Activated CD4-positive, alpha-beta T cell treated with anti-CD3 and anti-CD28 coated beads, Interleukin-2, Interleukin-4, amounts not matched to agents 100 ng/mL and 50 ng/mL, durations not matched to agents 16 hours and 8 hours (primary cell): ENCODE data around the gene PTP4A2.
A peak's percentile ranks its signal among the peaks of the same experiment; 100 is the strongest.

Experiments used
- DNase-seq: peaks from one replicate; pipeline ENCODE4 v3.0.0-alpha.2; 2020; ENCODE audit warnings: low spot score

The PTP4A2 gene

GRCh38 chr1:31938184-31938975, at the start of gene PTP4A2:
Gene PTP4A2 (minus strand): TSS chr1:31938368. CDS start chr1:31919065, 19,303 bp downstream.
- peak; percentile 96 for DNase-seq

DNA sequence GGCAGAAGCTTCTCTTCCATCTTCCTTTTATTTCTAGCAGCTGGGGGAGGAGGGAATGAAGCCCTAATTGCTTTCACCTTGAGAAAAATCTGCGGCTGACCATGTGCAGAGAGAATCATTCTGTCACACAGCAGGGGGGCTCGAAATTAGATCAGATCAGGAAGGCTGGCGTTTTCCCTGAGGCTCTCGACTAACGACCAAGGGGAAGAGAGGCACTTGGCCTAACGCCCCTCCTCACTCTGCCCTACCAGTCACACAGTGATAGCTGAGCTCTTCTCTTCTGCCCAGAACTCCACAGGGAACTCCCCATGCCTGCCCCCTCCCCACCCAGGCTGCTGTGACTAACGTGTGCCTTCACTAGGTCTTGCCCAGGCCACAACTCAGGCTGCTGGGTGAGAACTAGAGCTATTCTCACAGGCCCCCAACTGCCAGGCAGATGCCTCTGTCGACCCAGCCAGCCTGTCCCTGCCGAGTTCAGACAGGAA, 49.0 kb upstream of the PTP4A2 start:
- DNase-seq: no peak

- DNase-seq: peak; percentile 37
These were observed 47.3 kb upstream of the PTP4A2 start for GRCh38 chr1:31985430-31985829.

- DNase-seq: peak; percentile 49
These were observed 46.5 kb upstream of the PTP4A2 start for GRCh38 chr1:31984419-31985347.

DNA sequence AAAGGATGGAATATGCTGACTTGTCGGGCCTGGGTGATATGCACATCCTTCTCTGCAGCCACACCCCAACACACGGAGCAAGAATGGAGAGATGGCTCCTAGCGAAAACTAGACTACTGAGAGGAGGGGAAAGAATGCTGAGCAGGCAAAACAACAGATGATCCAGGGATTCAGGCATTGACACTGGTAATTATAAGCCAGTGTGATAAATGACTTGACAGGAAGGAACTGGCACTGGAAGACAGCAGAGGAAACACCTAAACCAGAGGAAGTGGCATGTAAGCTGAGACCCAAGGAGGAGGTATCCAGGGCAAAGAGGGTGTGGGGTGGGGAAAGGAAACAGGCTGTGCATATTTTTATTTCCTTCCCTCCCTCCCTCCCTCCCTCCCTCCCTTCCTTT, 43.8 kb upstream of the PTP4A2 start:
- DNase-seq: peak; percentile 66

DNA sequence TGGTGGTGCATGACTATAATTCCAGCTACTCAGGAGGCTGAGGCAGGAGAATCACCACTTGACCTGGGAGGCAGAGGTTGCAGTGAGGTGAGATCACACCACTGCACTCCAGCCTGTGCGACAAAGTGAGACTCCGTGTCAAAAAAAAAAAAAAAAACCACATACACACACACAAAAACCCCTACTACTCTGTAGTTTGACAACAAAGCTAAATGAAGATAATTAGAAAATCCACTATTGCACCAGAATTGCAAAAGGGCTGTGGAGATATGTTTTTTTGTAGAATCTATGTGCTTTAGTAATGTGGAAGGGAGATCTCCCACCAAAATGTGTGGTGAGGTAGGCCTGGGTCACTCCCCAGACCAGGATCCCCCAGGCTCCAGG, 43.3 kb upstream of the PTP4A2 start:
- no peak for DNase-seq

DNA sequence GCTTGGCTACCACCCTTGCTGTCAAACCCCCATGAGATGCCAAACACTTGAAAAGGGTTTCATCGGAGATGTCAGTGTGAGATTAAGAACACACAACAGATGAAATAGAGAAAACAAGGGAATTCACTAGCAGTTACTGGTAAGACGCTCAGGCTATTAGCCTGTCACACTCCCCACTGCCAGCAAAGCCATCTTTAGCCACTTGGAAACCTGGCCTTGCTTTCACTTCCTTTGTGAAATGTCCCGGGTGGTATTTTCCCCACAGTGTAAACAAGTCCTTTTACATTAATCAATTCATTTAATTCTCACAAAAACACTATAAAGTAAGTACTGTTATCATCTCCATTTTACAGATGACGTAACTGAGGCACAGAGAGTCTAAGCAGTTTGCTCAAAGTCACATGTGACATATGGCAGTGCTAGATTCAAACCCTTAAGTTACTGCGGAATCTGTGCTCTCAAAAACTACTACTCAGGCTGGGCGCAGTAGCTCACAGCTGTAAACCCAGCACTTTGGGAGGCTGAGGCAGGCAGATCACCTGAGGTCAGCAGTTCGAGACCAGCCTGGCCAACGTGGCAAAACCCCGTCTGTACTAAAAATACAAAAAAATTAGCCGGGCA, 42.8 kb upstream of the PTP4A2 start:
- no peak for DNase-seq

DNA sequence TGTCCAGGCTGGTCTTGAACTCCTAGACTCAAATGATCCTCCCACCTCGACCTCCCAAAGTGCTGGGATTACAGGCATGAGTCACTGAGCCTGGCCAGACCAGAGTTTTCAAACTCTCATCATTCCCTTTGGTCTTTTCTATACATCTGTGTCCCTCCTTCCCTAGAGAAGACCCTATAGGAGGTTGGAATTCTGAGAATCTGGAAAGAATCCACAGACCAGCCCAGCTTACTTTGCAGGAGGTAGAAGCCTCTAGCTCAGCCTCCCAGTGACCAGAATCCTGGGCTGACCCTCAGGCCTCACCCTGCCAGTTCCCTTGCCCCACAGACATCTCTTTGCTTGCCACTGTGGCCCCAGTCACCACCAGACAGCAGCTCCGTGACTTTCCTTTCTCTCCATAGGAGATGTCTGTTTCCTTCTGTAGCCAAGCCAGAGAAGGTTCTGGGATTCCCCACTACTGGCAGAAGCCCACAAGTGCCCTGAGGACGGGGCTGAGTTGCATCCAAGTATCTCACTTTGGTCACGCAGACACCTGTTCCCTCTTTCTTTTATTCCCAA, 40.8 kb upstream of the PTP4A2 start:
- DNase-seq: no peak

DNA sequence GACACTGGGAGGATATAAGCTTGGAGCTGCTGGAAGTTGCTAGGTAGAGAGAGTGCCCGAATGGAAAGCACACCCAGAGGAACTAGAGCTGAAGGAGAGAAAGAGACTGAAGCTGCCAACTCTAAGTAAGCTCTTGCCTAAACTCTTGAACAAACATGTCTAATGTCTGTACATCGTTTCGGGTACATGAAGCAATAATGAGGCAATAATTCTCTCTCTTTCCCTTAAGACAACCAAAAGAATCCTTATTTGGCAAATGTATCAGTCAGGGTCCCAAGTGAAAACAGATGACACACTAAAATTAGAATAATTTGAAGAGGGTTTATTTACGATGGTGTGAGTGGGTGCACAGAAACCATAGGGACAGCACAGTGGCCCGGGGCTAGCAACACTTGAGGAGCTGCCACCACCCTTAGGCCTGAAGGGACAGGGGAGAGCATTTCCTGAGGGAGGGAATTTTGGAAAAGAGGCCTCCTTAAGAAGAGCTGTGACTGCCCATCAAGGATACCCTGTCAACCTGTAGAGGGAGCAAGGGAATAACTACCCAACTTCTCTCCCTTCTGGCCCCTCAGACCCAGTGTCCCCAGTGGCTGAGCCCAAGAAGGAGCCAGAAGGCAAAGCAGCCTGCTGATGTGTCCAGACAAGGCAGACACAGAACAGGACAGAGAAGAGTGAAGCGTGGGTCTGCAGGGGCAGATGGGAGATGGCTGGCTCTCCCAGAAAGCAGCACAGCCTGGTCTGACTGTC, 39.4 kb upstream of the PTP4A2 start:
- no peak for DNase-seq

GRCh38 chr1:31976401-31976800, 38.2 kb upstream of the PTP4A2 start:
- no peak for DNase-seq

DNA sequence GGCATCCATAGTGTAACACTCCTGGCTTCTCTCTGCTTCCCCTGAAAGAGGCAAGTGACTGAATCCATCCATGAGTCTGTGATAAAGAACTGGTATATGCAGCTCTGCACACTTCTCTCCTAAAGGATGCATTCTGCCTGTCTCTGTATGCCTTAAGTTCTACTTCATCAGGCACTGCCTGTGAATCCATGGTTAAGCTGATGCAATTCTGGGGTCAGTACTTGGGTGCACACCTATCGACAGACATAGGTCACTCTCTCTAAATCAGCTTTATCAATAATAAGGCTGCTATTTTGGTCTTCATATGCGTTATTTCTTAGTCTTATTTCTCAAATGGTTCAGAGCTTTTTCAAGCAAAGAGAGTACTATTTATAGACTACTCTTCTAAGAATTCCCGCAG, 32.7 kb upstream of the PTP4A2 start:
- no peak for DNase-seq

GRCh38 chr1:31961536-31961935, 23.4 kb upstream of the PTP4A2 start:
- DNase-seq: no peak

DNA sequence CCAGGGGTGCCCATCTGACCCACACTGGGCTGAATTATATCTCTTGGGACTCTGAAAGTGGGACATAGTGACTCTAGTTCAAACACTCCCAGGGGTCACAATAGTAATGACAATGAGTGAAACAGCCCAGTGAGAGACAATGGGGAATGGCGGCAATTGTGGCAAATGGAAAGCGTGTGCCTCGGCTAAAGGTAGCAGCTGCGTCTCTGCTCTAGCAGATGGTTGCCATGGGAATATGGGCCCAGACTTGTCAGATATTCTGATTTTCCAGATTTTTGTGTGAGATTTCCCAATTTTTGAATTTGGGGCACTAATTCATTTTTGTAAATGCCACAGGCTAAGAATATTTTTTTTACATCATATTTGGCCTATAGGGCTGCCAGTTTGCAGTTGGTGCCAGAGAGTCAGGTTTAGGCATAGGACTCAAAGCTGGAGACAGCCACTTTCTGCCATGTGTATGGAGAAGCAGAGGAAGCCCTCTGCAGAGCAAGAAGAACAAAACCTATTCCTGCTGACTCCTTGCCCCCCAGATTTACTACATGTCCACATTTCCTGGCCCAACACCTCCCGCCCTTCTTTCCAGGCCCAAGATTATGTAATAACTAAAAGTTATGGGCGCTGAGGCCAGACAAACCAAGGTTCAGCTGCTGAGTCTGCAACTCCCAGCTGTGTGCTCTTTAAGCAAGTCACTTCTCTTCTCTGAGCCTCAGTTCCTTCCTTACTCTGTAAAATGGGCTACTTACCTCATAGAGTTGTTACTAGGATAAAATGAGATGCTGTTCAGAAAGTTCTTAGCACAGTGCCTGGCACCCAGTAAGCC, 21.6 kb upstream of the PTP4A2 start:
- DNase-seq: no peak

DNA sequence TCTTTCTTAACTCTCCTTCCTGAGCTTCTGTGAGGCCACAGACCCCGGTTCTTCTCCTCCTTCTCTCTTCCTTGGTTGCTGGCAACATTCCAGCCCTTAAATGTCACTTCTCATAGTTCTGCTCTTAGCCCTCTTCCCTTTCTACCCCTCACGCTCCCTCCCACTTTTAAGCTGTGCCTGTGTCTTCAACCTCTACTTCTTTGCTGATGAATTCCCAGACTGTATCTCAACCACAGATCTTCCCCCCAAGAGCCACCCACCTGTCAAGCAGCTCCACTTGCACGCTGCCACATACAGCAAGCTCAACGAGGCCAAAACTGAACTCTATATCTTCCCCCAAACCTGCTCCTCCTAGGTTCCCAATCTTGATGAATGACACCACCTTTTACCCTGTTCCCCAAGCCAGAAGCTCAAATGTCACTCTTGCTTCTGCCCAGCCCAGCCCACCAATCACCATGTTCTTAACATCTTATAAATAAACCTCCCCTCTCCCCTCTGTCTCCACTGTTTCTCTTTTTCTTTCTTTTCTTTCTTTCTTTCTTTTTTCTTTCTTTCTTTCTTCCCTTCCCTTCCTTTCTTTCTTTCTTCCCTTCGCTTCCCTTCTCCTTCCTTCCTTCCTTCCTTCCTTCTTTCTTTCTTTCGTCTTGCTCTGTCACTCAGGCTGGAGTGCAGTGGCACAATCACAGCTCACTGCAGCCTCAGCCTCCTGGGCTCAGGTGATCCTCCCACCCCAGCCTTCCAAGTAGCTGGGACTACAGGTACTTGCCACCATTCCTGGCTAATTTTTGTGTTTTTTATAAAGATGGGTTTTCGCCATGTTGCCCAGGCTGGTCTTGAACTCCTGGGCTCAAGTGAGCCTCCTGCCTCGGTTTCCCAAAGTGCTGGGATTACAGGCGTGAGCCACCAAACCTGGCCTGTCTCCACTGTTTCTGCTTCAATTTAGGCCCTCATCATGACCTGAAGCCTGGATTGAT, 19.8 kb upstream of the PTP4A2 start:
- peak; percentile 87 for DNase-seq

- peak; percentile 96 for DNase-seq
These were observed 18.0 kb upstream of the PTP4A2 start for GRCh38 chr1:31955917-31956736.

- DNase-seq: no peak
These were observed 16.6 kb upstream of the PTP4A2 start for GRCh38 chr1:31954607-31955283.

- DNase-seq: no peak
These were observed 14.7 kb upstream of the PTP4A2 start for GRCh38 chr1:31952825-31953220.

GRCh38 chr1:31951276-31951675, 13.1 kb upstream of the PTP4A2 start:
- no peak for DNase-seq
